A172 (cell line): ENCODE data around the gene SMAD4. TPM values are rescaled to one million over a fixed set of nuclear protein-coding genes. Genes with fewer than 3 reads are reported as not detected.
A peak's percentile ranks its signal among the peaks of the same experiment; 100 is the strongest.

ENCODE experiments used
- DNase-seq: peaks from one replicate; pipeline ENCODE4 v3.0.0-alpha.2; 2015; ENCODE audit warnings: low spot score
- total RNA-seq: library from RNA; depleted of rRNA; stranded (reverse); fragments of >200 nt; shearing (Covaris generic); gene quantifications from 2 replicates; pipeline ENCODE4 v1.2.3, GENCODE V29; 2014

The SMAD4 gene
- total RNA-seq, 1 experiment from 2014 or later, result 71.9 TPM

GRCh38 chr18:51021226-51021965 lies 8.6 kb upstream of the SMAD4 start:
- DNase-seq, result no peak

DNA sequence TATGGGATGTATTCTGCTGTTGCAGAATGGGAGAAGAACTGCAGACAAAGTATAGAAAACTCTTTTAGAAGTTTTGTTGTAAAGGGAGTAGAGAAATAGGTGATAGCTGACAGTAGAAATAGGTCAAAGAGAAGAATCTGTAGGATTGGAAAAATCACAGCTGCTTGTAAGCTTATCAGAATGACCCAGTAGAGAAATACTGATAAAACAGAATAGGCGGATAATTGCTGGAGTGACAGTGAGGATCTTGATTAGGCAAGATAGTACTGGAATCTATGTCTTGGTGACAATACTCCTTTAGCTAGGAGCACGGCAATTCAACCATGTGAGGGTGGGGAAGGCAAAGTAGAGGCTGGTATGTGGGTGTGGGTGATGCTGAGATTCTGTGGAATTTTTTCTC lies 4.5 kb upstream of the SMAD4 start:
- DNase-seq, result no peak

DNA sequence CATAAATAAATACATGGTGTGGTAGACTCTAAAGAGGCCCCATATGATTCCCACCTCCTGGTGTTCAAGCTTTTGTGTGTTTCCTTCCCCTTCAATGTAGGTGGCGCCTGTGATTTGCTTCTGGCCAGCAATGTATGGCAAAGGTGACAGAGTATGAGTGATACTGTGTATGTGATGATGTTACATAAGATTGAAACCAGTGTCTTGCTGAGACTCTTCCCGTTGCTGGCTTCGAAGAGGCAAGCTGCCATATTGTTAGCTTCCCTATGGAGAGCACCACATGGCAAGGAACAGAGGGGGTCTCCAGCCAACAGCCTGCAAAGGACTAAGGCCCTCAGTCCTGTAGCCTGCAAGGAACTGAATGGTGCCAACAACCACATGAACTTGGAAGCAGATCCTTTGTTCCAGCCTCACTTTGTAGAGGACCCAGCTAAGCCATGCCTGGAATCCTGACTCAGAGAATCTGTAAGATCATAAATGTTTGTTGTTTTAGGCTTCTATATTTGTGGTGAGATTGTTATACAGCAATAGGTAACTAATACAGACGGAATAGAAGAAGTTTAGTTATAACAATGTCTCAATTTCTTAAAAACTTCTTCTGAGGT lies 1.7 kb upstream of the SMAD4 start:
- no peak for DNase-seq

- no peak for DNase-seq
Observed at GRCh38 chr18:51029378-51029693, 677 bp upstream of the SMAD4 start.

GRCh38 chr18:51030537-51031258 lies 685 bp downstream of the SMAD4 start:
- DNase-seq, result peak; percentile 13

- no peak for DNase-seq
Observed at GRCh38 chr18:51032193-51032592, 2.2 kb downstream of the SMAD4 start.

- no peak for DNase-seq
Observed at GRCh38 chr18:51037230-51037629, 7.2 kb downstream of the SMAD4 start.

- DNase-seq, result no peak
Observed at GRCh38 chr18:51038110-51038509, 8.1 kb downstream of the SMAD4 start.

GRCh38 chr18:51039138-51040112 lies 9.4 kb downstream of the SMAD4 start:
- no peak for DNase-seq

DNA sequence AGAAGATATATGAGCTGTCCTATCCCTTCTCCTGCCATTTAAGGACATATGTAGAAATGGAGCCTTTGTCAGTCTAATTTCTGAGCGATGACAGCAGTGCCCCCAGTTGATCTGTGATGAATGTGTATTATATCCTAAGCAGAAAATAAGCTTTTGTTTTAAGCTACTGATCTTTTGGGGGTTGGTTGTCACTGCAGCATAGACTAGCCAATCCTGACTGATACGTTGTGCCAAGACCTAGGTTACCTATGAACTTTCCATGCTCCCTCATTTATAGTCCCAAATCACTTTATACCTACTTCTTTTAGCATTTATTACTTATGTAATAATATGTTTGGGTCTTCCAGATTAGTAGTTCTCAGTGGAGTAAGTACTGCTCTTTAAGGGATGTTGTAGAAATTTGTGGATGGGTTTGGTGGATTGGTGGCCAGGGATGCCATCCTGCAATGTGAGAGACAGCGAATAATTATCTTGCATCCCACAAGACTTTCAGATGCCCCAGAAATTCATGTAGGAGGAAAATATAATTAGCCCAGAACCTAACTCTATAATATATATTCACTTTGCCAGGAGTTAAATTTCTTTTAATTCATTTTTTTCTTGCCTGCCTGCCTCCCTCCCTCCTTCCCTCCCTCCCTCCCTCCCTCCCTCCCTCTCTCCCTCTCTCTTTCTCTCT lies 11.8 kb downstream of the SMAD4 start:
- DNase-seq, result no peak

- DNase-seq, result peak; percentile 0
Observed at GRCh38 chr18:51044928-51045585, 15.0 kb downstream of the SMAD4 start.

GRCh38 chr18:51048190-51048589 lies 18.2 kb downstream of the SMAD4 start:
- no peak for DNase-seq

- no peak for DNase-seq
Observed at GRCh38 chr18:51049137-51049536, 19.1 kb downstream of the SMAD4 start.

DNA sequence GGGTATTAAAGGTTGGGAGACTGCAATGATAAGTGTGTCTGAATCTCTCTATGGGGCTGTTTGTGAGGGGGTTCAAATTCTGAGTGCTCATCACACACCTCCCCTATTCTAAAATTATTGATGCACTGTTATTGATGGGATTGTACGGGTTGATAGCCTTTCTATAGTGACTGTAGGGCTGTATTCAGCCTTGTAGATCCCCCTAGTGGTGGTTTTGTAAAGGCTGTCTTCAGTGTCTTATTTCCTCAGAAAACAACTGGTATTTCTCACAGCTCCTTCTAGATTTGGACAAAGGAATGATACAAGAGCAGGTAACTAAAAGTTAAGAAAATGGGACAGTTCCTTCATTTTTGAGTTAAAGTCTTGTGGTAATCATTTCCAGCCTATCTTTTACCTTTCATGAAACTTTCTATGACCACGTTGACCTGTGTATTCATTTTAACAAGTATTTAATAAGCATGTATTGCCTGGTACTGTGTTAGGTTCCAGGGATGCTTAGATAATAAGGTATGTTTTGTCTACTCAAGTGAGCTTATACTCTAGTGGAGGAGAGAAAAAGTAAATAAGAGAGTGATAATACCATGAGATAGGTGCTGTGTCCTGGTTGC lies 21.2 kb downstream of the SMAD4 start:
- DNase-seq, result peak; percentile 20

- no peak for DNase-seq
Observed at GRCh38 chr18:51053814-51054213, 23.8 kb downstream of the SMAD4 start.

- peak; percentile 1 for DNase-seq
Observed at GRCh38 chr18:51054764-51055163, 24.8 kb downstream of the SMAD4 start.

DNA sequence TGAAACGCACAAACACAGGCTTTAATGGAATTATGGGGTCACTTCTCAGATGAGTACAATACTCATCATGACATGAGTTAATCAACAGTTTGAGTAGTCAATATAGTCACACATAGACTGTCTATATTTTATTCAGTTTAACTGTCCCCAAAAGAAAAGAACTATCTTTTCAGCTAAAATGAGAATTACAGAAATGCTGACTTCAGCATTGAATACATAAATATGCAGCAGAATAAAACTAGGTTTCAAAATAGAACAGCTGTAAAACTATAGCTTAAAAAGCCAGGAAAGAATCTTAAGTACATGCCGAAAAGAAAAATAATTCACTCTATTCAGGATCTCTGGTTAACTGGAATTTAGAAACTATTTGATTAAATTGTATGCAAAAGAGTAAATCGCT lies 30.0 kb downstream of the SMAD4 start:
- DNase-seq, result no peak

DNA sequence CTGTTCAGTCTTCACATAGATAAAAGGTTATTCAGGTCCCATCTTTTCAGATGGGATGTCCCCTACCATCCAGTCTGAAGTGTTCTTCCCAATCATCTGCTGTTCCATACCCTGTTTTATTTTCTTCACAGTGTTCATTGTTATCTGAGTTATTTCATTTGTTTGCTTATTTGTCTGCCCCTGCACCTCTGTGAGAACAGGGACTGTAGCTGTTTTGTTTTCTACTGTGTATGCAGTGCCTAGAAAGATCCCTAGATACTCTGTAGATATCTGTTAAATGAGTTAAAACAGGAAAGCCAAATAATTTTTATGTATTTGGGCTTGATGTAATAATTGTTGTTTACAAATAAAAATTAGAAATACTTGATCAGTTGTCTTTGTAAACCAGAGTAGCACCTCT lies 34.2 kb downstream of the SMAD4 start:
- no peak for DNase-seq

DNA sequence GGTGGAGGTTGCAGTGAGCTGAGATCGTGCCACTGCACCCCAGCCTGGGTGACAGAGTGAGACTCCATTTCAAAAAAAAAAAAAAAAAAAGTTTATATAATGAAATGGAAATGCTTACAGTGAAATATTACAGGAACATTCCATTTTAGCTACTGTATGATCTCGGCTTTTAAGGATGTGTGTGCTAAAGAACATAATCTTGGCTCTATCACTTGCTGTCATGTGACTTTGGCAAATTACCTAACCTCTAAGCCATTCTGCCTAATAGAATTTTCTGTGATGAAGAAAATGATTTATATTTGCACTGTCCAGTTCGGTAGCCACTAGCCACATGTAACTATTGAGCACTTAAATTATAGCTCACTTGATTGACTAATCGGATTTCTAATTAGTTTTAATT lies 36.3 kb downstream of the SMAD4 start:
- no peak for DNase-seq

DNA sequence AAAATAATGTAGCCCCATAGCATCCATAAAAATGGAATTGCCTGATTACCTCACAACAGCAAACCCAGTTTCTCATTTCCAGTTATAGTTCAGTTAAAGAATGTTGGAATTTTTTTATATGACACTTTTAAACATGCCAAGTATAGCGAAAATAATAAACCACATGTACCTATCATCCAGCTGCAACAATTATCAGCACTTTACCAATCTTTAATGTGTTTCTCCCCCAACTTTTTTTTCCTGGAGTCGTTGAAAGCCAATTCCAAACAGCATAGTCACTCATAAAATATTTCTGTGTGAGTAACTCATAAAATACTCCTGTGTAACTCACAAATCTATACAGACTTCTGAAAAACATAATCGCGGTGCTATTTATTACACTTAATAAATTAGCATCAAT lies 38.1 kb downstream of the SMAD4 start:
- peak; percentile 38 for DNase-seq
